HCT116 (cell line): ENCODE data around the gene GFPT2.

Source experiments
- CEBPB ChIP-seq: IDR thresholded peaks from 2 replicates; pipeline ENCODE4 v1.6.1; 2012; ENCODE audit warnings: low read depth
- CTCF ChIP-seq, 3 experiments: fragments of 200-600 bp in 1 of 3; sonication (generic) in 1 of 3; IDR thresholded peaks in 2 of 3; conservative IDR thresholded peaks in 1 of 3; 2 replicates each; pipeline ENCODE4 v1.5.1; 2012 to 2017; ENCODE audit warnings: low read depth in 2 of 3, low read length in 2 of 3, antibody characterized with exemption in 1 of 3, borderline replicate concordance in 1 of 3, control low read depth in 1 of 3, mild to moderate bottlenecking in 1 of 3, mixed read lengths in 1 of 3, mixed run types in 1 of 3, moderate library complexity in 1 of 3; ENCODE audit not compliant: insufficient read depth in 1 of 3
- EGR1 ChIP-seq: IDR thresholded peaks from 2 replicates; pipeline ENCODE4 v1.6.1; 2012; ENCODE audit warnings: low read depth
- EZH2phosphoT487 ChIP-seq: fragments of 200-600 bp; IDR thresholded peaks from 2 replicates; pipeline ENCODE4 v1.6.1; 2018; ENCODE audit warnings: antibody characterized with exemption, borderline replicate concordance
- POLR2A ChIP-seq: IDR thresholded peaks from 2 replicates; pipeline ENCODE4 v1.7.0; 2011; ENCODE audit warnings: borderline replicate concordance; ENCODE audit not compliant: insufficient read depth, insufficient read length; ENCODE audit errors: extremely low read depth
- POLR2AphosphoS5 ChIP-seq: IDR thresholded peaks from 2 replicates; pipeline ENCODE4 v1.6.1; 2011; ENCODE audit warnings: mild to moderate bottlenecking, low read depth, low read length, moderate library complexity
- ZNF274 ChIP-seq: fragments of 200-500 bp; sonication (Bioruptor generic); IDR thresholded peaks from 2 replicates; pipeline ENCODE4 v1.6.1; 2014; ENCODE audit warnings: mild to moderate bottlenecking, low read depth, low read length, inconsistent platforms
- TF ChIP-seq, protein P1 (sequence below): IDR thresholded peaks from 2 replicates; pipeline ENCODE4 v1.6.1; 2011; ENCODE audit warnings: mild to moderate bottlenecking, low read length, moderate library complexity; ENCODE audit not compliant: insufficient replicate concordance; ENCODE audit errors: extremely low read depth

GRCh38 chr5:180283026-180283615 lies 70.0 kb downstream of the GFPT2 start:
- TF ChIP-seq POLR2AphosphoS5 (no peak), CTCF (IDR thresholded peaks at IDR 0.05 in 2 of 3, conservative IDR thresholded peaks at IDR 0.05 in 1 of 3; ENCODE audit: borderline replicate concordance in 1 of 3, insufficient read depth in 1 of 3, low read depth in 2 of 3, low read length in 2 of 3) (no peak), ZNF274 (no peak), POLR2A (no peak), EZH2phosphoT487 (no peak), CEBPB (no peak), EGR1 (no peak)
- TF ChIP-seq, protein P1, sequence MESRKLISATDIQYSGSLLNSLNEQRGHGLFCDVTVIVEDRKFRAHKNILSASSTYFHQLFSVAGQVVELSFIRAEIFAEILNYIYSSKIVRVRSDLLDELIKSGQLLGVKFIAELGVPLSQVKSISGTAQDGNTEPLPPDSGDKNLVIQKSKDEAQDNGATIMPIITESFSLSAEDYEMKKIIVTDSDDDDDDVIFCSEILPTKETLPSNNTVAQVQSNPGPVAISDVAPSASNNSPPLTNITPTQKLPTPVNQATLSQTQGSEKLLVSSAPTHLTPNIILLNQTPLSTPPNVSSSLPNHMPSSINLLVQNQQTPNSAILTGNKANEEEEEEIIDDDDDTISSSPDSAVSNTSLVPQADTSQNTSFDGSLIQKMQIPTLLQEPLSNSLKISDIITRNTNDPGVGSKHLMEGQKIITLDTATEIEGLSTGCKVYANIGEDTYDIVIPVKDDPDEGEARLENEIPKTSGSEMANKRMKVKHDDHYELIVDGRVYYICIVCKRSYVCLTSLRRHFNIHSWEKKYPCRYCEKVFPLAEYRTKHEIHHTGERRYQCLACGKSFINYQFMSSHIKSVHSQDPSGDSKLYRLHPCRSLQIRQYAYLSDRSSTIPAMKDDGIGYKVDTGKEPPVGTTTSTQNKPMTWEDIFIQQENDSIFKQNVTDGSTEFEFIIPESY: no peak
